ENCODE results near the gene WDR59.
"Not testable (repeated sequence)": the region's sequence is repeated elsewhere in the genome, so short reads cannot be mapped to it uniquely, and the experiment has no call there.

WDR59 gene, protein sequence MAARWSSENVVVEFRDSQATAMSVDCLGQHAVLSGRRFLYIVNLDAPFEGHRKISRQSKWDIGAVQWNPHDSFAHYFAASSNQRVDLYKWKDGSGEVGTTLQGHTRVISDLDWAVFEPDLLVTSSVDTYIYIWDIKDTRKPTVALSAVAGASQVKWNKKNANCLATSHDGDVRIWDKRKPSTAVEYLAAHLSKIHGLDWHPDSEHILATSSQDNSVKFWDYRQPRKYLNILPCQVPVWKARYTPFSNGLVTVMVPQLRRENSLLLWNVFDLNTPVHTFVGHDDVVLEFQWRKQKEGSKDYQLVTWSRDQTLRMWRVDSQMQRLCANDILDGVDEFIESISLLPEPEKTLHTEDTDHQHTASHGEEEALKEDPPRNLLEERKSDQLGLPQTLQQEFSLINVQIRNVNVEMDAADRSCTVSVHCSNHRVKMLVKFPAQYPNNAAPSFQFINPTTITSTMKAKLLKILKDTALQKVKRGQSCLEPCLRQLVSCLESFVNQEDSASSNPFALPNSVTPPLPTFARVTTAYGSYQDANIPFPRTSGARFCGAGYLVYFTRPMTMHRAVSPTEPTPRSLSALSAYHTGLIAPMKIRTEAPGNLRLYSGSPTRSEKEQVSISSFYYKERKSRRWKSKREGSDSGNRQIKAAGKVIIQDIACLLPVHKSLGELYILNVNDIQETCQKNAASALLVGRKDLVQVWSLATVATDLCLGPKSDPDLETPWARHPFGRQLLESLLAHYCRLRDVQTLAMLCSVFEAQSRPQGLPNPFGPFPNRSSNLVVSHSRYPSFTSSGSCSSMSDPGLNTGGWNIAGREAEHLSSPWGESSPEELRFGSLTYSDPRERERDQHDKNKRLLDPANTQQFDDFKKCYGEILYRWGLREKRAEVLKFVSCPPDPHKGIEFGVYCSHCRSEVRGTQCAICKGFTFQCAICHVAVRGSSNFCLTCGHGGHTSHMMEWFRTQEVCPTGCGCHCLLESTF

DNA sequence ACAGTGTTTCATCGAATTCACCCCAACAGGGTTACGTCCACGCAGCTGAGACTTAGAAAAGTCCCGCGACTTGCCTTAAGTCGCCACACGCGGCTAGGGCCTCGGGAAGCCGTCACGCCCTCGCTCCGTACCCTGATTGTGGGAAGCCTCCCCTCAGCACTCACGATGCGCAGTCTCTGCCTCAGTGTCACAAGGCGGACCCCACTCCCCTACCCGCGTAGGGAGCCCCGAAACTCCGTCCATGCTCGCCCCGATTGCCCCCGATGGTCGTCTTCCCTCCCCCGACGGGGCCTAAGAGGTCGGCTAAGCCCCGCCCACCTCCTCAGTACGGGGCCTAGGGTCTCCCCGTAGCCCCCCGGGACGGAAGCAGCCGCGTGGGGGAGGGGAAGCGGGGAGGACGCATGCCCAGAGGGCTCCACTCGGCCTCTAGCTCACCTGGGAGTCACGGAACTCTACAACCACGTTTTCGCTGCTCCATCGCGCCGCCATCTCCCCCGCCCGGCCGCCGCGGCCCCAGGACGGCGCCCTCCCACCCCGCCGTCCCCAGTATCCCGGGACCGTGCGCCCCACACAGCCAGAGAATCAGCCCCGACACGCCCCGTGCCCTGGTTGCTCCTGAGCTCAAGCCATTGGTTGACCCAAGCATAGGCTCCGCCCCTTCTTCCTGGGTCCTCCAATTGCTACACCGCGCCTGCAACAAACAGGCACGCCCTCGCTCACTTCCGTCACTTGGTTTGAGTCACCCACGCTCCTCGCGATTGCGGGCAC lies at the start of gene WDR59:
TSS of gene WDR59 (minus strand) at position 595 of the 768 bp plus-strand sequence. CDS start at position 489, 106 bp downstream.
- DNase-seq, result peak; percentile 100

DNA sequence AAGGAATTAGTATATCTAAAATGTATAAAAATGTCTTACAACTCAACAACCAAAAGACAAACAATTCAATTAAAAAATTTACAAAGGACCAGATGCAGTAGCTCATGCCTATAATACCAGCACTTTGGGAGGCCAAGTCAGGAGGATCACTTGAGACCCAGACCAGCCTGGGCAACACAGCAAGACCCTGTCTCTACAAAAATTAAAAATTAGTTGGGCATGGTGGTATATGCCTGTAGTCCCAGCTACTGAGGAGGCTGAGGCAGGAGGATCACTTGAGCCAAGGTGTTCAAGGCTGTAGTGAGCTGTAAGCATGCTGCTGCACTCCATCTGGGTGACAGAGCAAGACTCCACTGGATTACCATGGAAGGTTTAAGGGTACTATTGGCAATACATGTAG lies 47.7 kb upstream of the WDR59 start:
- no peak for DNase-seq

DNA sequence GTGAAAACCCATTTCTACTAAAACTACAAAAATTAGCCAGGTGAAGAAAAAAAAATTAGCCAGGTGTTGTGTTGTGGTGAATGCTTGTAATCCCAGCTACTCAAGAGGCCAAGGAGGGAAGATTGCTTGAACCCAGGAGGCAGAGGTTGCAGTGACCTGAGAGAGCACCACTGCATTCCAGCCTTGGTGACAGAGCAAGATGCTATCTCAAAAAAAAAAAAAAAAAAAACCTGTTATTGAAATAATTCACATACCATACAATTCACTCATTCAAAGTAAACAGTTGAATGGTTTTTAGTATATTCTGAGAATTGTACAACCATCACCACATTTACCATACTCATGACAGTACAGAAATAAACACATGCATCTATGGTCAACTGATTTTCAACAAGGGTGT lies 44.9 kb upstream of the WDR59 start:
- DNase-seq, result no peak

DNA sequence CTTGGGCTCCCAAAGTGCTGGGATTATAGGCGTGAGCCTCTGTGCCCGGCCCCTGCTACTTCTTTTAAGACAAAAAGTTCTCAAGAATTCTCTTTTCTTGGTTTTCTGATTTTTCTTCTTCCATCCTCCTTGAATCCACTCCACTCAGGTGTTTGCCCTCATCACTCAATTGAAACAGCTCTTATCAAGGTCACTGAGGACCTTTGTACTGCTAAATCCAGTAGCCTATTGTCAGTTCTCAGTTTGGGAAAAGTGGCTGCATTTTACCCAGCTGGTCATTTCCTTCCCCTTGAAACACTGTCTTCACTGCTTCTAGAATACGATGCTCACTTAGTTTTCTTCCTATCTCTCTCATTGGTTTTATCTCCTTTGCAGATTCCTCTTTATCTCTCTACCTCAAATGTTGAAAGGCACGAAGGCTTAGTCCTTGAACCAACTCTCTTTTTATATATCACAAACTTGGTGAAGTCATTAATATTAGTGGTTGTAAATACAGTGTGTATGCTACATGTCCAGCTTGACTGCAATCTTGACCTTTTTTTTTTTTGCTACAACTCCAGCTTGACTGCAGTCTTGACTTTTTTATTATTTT lies 43.7 kb upstream of the WDR59 start:
- DNase-seq, result no peak

DNA sequence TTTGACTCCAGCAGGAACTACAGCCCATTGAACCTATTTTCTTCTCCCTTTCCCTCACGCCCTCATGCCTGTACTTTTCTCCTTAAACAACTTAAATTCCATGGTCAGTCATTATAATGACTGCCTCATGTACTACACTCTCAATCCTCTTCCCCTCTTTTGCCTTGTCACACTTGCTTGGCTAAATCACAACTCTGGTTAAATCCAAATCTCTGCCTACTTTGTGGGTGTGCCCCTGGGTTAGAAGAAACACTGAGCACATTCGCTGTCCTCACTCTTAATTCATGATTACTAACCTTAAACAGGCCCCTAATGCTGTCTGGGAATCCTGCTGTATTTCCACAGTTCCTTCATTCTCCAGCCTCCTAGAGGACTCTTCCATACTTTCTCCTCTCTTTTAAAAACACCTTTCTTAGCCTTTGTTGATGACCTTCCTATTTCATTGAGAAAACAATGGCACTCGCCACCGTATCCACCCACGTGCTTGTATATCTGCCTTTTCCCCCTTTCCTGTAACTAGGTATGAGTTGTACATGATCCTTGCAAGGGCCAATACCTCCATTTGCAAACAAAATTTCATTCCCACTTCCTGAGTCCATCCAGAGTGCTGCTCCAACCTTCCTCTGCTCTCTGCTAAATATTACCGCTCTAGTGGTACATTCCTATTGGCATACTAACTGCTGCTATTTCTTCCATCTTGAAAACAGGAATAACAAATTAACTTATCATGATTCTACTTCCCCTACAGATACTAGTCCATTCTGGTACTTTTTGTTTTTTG lies 42.8 kb upstream of the WDR59 start:
- DNase-seq, result no peak

DNA sequence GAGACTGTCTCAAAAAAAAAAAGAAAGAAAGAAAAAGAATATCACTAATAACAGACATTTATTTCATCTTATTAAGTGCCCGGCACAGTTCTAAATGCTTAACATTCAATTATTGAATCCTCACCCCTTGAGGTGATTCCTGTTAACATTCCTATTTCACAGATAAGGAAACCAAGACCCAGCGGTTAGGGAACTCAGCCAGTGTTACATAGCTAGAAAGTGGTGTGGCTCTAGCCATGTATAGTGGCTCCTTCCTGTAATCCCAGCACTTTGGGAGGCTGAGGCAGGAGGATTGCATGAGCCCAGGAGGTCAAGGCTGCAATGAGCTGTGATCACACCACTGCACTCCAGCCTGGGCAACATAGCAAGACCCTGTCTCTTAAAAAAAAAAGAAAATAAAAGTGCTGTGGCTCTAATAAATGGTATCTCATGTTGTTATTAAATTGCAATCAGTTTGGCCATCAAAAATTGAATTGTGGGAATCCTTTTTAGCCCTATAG lies 42.0 kb upstream of the WDR59 start:
- no peak for DNase-seq

DNA sequence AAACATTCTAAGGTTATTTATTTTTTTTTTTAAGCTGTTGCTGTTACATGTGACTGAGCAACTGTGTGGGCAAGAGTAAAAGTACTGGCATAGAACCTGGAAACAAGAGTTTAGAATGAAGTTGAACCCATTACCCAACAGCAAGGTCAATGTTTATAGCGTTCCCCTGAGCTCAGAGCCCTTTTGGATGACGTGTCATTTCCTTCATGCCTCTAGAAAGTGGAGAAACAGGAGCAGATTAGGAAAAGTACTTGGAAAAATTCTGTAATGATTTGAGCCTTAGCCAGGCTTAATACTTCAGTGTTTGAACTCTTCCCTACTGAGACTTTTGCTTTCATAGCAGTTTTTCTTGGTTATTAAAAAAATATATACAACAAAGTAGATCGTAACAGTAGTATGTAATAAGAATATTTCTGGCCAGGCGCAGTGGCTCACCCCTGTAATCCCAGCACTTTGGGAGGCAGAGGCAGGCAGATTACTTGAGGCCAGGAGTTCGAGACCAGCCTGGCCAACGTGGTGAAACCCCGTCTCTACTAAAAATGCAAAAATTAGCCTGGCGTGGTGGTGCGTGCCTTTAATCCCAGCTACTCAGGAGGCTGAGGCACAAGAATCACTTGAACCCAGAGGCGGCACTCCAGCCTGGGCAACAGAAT lies 41.4 kb upstream of the WDR59 start:
- DNase-seq, result not testable (repeated sequence)

DNA sequence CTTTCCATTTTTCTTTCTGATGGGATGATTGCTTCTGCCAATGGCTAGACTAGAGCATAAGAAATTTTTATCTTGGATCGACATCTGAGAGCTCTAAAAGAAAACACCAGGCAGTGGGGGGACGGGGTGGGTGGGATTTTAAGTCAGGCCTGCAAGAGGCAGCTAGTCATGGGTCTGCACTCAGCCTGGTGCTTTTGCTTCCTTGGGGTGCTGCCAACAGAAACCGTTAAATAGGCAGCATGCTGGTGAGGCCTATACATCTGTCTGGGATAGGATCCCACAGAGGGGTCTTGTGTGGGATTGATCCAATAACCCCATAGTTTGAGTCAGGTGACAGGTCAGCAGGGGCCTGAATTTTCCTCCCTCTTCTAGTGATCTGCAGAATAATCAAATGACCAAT lies 40.8 kb upstream of the WDR59 start:
- no peak for DNase-seq

DNA sequence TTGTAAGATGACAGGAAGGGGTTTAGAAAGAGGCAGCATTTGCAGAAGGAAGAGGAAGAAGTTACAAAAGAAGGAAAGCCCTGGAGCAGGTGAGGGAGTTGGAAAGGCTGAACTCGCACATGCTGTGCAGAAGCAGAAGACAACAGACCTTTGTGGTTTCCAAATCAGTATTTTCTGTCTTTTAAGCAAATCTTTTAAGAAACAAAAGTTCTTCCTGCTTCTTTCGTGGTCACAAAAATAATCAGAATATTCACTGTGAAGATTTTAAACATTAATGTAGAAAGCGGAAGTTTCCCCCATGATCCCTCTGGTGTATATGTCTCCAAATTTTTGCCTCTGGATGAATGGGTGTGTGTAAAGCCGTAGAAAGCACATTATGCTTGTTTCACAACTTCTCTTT lies 39.7 kb upstream of the WDR59 start:
- DNase-seq, result no peak

DNA sequence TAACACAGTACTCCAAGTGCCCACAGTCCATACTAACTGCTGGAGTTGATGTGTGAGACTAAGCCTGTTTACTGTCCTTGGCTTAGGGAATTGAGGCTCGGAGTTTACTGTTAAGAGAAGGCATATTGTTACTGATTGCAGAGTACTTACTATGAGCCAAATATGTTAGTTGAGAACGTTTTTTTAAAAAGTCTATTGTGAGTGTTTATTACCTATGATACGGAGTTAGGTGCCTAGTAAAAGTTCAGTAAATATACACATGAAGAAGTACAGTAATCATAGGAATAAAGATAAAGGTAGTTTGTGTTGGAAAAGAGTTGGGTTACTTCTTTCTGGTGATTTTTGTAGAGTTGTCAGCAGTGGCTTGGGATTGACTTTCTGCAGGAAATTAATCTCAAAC lies 39.3 kb upstream of the WDR59 start:
- DNase-seq, result no peak

DNA sequence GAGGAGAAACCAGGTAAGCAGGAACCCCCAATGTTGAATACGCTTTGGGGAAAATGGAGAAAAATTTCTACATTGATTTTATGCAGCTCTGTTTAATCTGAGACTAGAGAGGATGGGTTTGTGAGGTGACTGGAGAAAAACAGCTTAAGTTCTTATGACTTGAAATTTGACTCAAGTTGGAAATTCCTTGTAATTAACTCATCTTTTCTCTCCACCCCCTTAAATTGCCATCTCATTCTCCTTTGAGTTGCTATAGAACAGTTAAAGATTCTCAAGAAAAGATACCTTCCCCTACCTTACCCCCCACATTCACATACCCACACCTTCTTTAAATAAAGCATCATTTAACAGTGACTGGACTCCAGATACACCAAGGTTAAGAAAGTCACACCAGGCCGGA lies 38.1 kb upstream of the WDR59 start:
- DNase-seq, result no peak

DNA sequence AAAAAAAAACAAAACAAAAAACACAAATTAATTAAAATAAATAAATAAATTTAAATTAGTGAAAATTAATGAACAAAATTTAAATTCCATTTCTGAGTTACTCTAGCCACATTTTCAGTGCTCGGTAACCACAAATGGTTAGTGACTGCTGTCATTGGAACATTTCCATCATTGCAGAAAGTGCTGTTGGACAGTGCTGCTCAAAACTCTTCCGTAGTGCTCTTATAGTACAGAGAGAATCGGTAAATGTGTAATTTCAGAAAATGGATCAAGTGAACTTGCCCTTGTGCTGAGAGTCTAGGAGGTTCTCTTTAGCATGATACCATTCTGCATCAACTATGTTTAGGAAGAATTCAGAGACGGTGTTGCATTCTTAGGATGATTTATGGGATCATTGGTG lies 37.6 kb upstream of the WDR59 start:
- no peak for DNase-seq

DNA sequence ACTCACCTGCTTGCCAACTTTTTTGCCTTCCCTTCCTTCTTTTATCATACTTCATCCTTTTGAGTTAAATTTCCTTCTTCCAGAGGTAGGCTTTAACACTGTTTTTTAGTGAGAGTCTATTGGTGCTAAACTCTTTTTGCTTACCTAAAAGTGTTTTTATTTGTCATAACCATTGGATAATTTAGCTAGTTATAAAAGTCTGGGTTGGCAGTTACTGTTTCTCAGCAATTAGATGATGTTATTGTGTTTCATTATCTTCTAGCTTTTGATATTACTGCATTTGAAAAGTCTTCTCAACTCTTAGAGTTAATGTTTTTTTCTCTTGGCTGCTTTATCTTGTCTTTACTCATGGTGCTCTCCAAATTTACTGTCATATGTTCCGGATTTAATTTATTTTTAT lies 36.5 kb upstream of the WDR59 start:
- no peak for DNase-seq

DNA sequence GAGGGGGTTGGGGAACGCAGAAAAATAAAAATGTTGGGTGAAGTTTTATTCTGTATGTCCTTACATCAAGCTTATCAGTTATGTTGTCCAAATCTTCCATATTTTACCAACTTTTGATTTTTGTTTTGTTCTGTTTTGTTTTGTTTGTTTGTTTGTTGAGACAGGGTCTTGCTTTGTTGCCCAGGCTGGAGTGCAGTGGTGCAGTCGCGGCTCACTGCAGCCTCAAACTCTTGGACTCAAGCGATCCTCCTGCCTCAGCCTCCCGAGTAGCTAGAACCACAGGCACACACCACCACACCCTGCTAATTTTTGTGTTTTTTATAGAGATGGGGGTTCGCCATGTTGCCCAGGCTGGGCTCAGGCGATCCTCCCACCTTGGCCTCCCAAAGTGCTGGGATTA lies 34.7 kb upstream of the WDR59 start:
- DNase-seq, result no peak

DNA sequence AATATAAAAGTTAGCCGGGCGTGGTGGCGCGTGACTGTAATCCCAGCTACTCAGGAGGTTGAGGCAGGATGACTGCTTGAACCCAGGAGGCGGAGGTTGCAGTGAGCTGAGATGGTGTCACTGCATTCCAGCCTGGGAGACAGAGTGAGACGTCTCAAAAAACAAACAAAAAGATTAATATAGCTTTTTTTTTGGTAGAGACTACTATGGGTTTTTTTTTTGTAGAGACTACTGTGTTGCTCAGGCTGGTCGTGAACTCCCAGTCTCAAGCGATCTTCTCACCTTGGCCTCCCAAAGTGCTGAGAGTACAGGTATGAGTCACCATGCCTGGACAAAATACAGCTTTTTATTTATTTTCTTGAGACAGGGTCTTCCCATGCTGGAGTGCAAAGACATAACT lies 34.1 kb upstream of the WDR59 start:
- DNase-seq, result no peak

DNA sequence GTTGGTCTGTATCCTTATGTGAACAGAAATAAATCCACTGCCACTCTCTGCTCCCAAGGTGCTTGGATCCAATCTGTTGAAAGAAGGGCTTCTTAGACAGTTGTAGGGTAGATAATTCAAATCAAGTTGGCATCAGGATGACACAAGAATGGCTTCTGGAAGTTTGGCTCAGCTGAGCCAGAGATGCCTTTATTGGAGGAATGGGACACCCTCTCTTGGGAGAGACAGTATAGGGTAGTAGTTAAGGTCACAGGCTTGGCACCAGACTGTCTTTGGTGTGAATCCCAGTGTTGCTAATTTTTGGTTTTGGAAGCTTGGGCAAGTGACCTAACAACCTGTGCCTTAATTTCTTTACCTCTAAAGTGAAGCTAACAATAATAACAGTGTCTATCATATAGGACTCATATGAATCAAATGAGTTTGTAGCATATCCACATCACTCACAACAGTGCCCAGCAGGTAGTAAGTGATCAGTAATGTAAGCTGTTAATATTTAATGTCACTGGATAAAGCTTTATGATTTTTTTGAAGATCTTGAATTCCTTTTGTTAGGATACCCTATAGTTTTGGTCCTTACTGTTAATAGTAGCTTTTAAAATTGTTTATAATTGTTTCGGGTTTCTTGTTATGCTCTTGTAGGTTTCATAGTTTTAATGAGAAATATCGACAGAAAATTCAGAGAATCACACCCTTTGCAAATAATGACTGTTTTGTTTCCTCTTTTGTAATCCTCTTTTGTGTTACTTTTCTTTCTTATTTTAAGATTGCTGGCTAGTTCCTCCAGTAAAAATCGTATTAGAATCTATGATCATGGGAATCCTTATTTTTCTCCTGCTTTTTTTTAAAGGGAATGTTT lies 33.0 kb upstream of the WDR59 start:
- no peak for DNase-seq

DNA sequence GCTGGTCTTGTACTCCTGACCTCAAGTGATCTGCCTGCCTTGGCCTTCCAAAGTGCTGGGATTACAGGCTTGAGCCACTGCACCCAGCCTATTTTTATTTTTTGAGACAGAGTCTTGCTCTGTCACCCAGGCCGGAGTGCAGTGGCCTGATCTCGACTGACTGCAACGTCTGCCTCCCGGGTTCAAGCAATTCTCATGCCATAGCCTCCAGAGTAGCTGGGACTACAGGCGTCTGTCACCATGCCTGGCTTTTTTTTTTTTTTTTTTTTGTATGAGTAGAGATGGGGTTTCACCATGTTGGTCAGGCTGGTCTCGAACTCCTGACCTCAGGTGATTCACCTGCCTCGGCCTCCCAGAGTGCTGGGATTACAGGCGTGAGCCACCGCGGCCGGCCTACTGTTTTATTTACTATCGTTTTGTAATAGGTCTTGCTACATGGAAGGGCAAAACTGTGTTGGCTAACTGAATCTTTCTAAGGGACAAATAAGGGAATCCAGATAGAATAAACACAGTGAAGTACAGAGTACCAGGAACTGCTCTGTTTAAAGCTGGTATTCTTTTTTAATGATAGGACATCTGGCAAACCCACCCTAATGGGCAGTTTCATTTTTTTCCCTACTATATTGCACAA lies 31.6 kb upstream of the WDR59 start:
- DNase-seq, result not testable (repeated sequence)

DNA sequence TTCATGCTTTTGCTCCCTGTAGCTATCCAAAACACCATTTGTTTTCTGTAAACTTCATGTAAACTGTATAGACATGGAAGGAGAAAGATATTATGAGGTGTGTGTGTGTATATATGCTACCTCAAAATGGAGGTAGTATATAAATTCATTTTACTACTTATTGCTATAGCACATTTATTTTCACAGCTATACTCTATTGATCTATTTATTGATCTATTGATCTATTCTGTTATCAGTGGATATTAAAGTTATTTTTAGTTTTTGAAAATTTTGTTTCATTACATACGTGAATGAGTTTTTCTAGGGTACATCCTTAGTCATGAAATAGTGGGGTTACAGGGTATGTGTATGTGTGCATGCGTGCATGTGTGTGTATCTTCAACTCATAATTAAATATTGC lies 29.4 kb upstream of the WDR59 start:
- no peak for DNase-seq

DNA sequence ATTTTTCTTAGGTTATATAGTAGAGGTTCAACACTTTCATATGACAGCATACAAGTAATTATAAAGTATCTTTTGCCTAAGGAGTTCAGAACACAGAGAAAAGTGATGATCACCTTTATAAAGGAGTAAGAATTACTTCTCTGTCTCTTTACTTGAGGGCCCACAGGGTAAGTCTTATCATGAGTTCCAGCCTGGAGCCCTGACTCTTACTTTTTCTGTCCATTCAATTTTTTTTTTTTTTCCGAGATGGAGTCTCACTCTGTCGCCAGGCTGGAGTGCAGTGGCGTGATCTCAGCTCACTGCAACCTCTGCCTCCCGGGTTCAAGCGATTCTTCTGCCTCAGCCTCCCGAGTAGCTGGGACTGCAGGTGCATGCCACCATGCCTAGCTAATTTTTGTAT lies 28.2 kb upstream of the WDR59 start:
- DNase-seq, result not testable (repeated sequence)

Measured in NCI-H82 (cell line).